GM23248 (cell line): Measurements from ENCODE around the gene SLC12A7.

Experiments
- EZH2 ChIP-seq: fragments of 200-600 bp; sonication (generic); IDR thresholded peaks from 2 replicates; pipeline ENCODE4 v1.6.1; 2018; ENCODE audit warnings: antibody characterized with exemption, mild to moderate bottlenecking; ENCODE audit not compliant: insufficient read depth, poor library complexity, severe bottlenecking
- EZH2phosphoT487 ChIP-seq: fragments of 200-600 bp; sonication (generic); IDR thresholded peaks from 2 replicates; pipeline ENCODE4 v1.6.1; 2018; ENCODE audit warnings: antibody characterized with exemption, moderate library complexity, mild to moderate bottlenecking, low read depth; ENCODE audit not compliant: insufficient read depth

DNA sequence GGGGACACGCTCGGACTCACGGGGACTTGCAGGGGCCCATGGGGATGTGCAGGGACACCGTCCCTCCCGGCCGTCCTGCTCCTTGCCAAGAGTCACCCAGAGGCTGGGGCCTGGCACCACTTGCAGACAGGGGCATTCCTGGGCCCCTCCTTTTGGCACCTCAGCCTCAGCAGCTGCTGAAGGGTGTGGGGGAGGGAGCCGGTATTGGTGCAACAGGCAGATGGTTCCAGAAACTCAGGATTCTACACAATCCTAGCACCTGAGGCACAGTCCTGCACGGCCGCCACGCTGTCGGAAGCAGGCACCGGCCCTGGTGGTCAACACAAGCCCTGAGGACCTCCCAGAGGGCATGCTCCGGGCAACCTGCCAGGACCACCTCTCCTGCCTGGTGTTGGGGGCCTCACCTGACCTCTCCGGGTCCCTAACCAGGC lies 19.3 kb upstream of the SLC12A7 start:
- TF ChIP-seq EZH2phosphoT487 (no peak), EZH2 (no peak)
